Pancreas (tissue), 10 donors: ENCODE measurements around the gene BARX2. TPM values are rescaled to one million over a fixed set of nuclear protein-coding genes. Genes with fewer than 3 reads are reported as not detected.

ENCODE experiments used
- ATAC-seq, 4 donors: fragments of 200-7000 bp; cut with Tn5 transposase; one replicate each; pipeline versions ENCODE4 v1.8.0 to v1.9.1; 2020; ENCODE audit warnings: mild to moderate bottlenecking in 4 of 4, moderate library complexity in 4 of 4
- DNase-seq, 6 donors: peaks; one replicate each; pipeline ENCODE4 v3.0.0-alpha.2; 2020
- FAIRE-seq: peaks from 2 replicates; lab custom pipeline; 2012; peaks lifted over from hg19 to GRCh38; lab: Jason Lieb, UNC
- H3K27ac ChIP-seq, 4 donors: fragments of 200-600 bp; sonication (generic); 1 replicate in 3 of 4; 2 replicates in 1 of 4; pipeline versions ENCODE4 v1.5.0 to v1.8.0; 2020
- H3K27me3 ChIP-seq, 4 donors: fragments of 200-600 bp; one replicate each; pipeline ENCODE4 v1.8.0; 2021
- H3K36me3 ChIP-seq, 3 donors: fragments of 200-600 bp; sonication (generic) in 1 of 3; one replicate each; pipeline versions ENCODE4 v1.5.0 to v1.8.0; 2020 to 2021
- H3K4me1 ChIP-seq, 3 donors: fragments of 200-600 bp; one replicate each; pipeline ENCODE4 v1.8.0; 2021
- H3K4me3 ChIP-seq, 4 donors: fragments of 200-600 bp; sonication (generic) in 2 of 4; one replicate each; pipeline versions ENCODE4 v1.5.0 to v1.8.0; 2020 to 2021
- H3K9me3 ChIP-seq, 4 donors: fragments of 200-600 bp; one replicate each; pipeline ENCODE4 v1.8.0; 2021
- CTCF ChIP-seq, 4 donors: fragments of 200-600 bp; sonication (generic) in 3 of 4; IDR thresholded peaks; one replicate each; pipeline versions ENCODE4 v1.5.0 to v1.8.0; 2021; ENCODE audit warnings: antibody characterized with exemption in 4 of 4
- WGBS, 2 donors: extraction: QIAGEN DNeasy Blood & Tissue Kit; methylation state at CpG; one replicate each; pipeline ENCODE4 v1.1.7; 2013; 5-methylcytosine and 5-hydroxymethylcytosine counted together
- intact Hi-C, 3 donors: fragments of 100-400 bp; cut with DNase I; formaldehyde crosslinking; loops; one replicate each; pipeline versions ENCODE4 v1.11.1 to v1.14.2; 2022
- polyA plus RNA-seq, 2 donors: library from polyadenylated mRNA; stranded (reverse); fragments of 200-250 nt; gene quantifications; one replicate each; pipeline ENCODE4 v1.2.3, GENCODE V29; 2013
- total RNA-seq, 6 donors: library from RNA; stranded (reverse); fragmentation: NEBNext Ultra II Directional in 4 of 6; extraction: Animal tissue kit (Norgen Biotek cat#: 25700) in 4 of 6; gene quantifications; one replicate each; pipeline versions ENCODE4 v1.2.1 to v1.2.4, GENCODE V29; 2021 to 2023
- donor health status: healthy with polysubstance abuse.
- donor health status: DM: no; HTN: no; CAD: no; lungs with moderate emphysema.
- donor health status: DM: no; HTN: no; CAD: no.
- donor health status: control.
- donor health status: control.
- donor health status: Bipolar disorder and iron deficiency.
- donor health status: DM: yes; HTN: yes; CAD: no.
- donor health status: DM: no; HTN: no; CAD: no.
- donor health status: DM: no; HTN: no; CAD: no.
- donor health status: DM: yes; HTN: yes; CAD: no.

The BARX2 gene
- total and polyA plus RNA-seq, 8 donors, result 3.8 to 9.9 (median 5.2) TPM

- WGBS, 2 donors, result 39 to 41% methylated on average over 8 of the region's 8 CpGs
- H3K4me1 ChIP-seq, result no peaks in the 10 kb centered on the region
- no peaks in the 10 kb centered on the region for H3K36me3 ChIP-seq
- H3K27me3 ChIP-seq, result no peaks in the 10 kb centered on the region
- peak; percentile 83 to 92 (median 90) for ATAC-seq
- H3K27ac ChIP-seq, result peak overlapping the region; percentile 31 to 83 (median 60)
- H3K9me3 ChIP-seq, result no peaks in the 10 kb centered on the region
- FAIRE-seq, result no peak
- intact Hi-C loops, result no loop called here
- no peak for TF ChIP-seq CTCF (IDR thresholded peaks at IDR 0.05)
- DNase-seq, result peak in 5 of 6 donors; percentile 44 to 77 (median 72)
- H3K4me3 ChIP-seq, result no peak overlapping the region
These were observed 64.5 kb downstream of the BARX2 start for GRCh38 chr11:129440028-129440713.

- no peaks in the 10 kb centered on the region for H3K36me3 ChIP-seq
- H3K27me3 ChIP-seq, result no peaks in the 10 kb centered on the region
- no peak overlapping the region for H3K4me3 ChIP-seq
- H3K27ac ChIP-seq, result peak overlapping the region in 2 of 4 donors; percentile 75 to 83
- no peak for TF ChIP-seq CTCF (IDR thresholded peaks at IDR 0.05)
- H3K9me3 ChIP-seq, result no peaks in the 10 kb centered on the region
- intact Hi-C loops, result no loop called here
- DNase-seq (no peak), ATAC-seq (no peak), FAIRE-seq (no peak)
- no peaks in the 10 kb centered on the region for H3K4me1 ChIP-seq
- WGBS, 2 donors, result 68 to 72% methylated on average over 7 of the region's 7 CpGs
These were observed 66.5 kb downstream of the BARX2 start for GRCh38 chr11:129442171-129442570.

- intact Hi-C loops, result no loop called here
- no peaks in the 10 kb centered on the region for H3K4me1 ChIP-seq
- no peak for DNase-seq
- no peak for TF ChIP-seq CTCF (IDR thresholded peaks at IDR 0.05)
- no peak overlapping the region for H3K27ac ChIP-seq
- H3K9me3 ChIP-seq, result no peaks in the 10 kb centered on the region
- ATAC-seq, result no peak
- H3K4me3 ChIP-seq, result no peak overlapping the region
- FAIRE-seq, result no peak
- no peaks in the 10 kb centered on the region for H3K36me3 ChIP-seq
- H3K27me3 ChIP-seq, result no peaks in the 10 kb centered on the region
- whole genome bisulfite sequencing, 2 donors, result 66 to 79% methylated on average over 6 of the region's 6 CpGs
These were observed 67.6 kb downstream of the BARX2 start for GRCh38 chr11:129443276-129443675.

GRCh38 chr11:129444274-129444673 lies 68.6 kb downstream of the BARX2 start:
- Histone ChIP-seq H3K4me3 (no peak overlapping the region), H3K36me3 (no peaks in the 10 kb centered on the region), H3K27ac (no peak overlapping the region), H3K27me3 (no peaks in the 10 kb centered on the region), H3K4me1 (no peaks in the 10 kb centered on the region), H3K9me3 (no peaks in the 10 kb centered on the region)
- ATAC-seq, result no peak
- FAIRE-seq, result no peak
- DNase-seq, result no peak
- TF ChIP-seq CTCF (IDR thresholded peaks at IDR 0.05), result no peak
- intact Hi-C loops, result no loop called here
- WGBS, 2 donors, result 69 to 94% methylated on average over 5 of the region's 5 CpGs

- Histone ChIP-seq H3K36me3 (no peaks in the 10 kb centered on the region), H3K4me1 (no peaks in the 10 kb centered on the region), H3K9me3 (no peaks in the 10 kb centered on the region), H3K27ac (no peak overlapping the region), H3K4me3 (no peak overlapping the region), H3K27me3 (no peaks in the 10 kb centered on the region)
- DNase-seq (no peak), ATAC-seq (no peak), FAIRE-seq (no peak)
- TF ChIP-seq CTCF (IDR thresholded peaks at IDR 0.05), result no peak
- 68 to 74% methylated on average over 9 of the region's 9 CpGs for whole genome bisulfite sequencing, 2 donors
- intact Hi-C loops, result no loop called here
These were observed 69.6 kb downstream of the BARX2 start for GRCh38 chr11:129445226-129445625.
